SK-N-SH (cell line): Measurements from ENCODE around the gene JAZF1. TPM values are rescaled to one million over a fixed set of nuclear protein-coding genes. Genes with fewer than 3 reads are reported as not detected.

ENCODE experiments used
- CTCF ChIA-PET: fragments of 300-600, 350-600 bp; formaldehyde crosslinking; extraction: SDS; loops from one replicate; lab custom pipeline; 2021; lab: Yijun Ruan, JAX
- POLR2A ChIA-PET: fragments of 350-600 bp; sonication (Branson Sonifier 250); formaldehyde crosslinking; extraction: SDS; loops from one replicate; lab custom pipeline; 2020; ENCODE audit warnings: antibody characterized with exemption, inconsistent platforms; lab: Yijun Ruan, JAX
- DNase-seq: peaks from one replicate; pipeline ENCODE4 v3.0.0; 2012
- H2AFZ ChIP-seq: fragments of 200-600 bp; sonication (generic); 2 replicates; pipeline ENCODE4 v1.8.1; 2016; ENCODE audit warnings: antibody characterized with exemption, mild to moderate bottlenecking, low read depth
- H3F3A ChIP-seq: fragments of 200-600 bp; sonication (generic); replicated peaks from 2 replicates; pipeline ENCODE3; 2016; ENCODE audit warnings: antibody characterized with exemption, mild to moderate bottlenecking; ENCODE audit not compliant: insufficient read depth
- H3K27ac ChIP-seq, 2 experiments: fragments of 200-500 bp in 1 of 2; fragments of 200-600 bp in 1 of 2; sonication (Bioruptor generic) in 1 of 2; sonication (generic), shearing (Covaris generic) in 1 of 2; 2 replicates each; pipeline versions ENCODE4 v1.5.1 to v1.6.1; 2014 to 2016; ENCODE audit warnings: low read depth in 2 of 2, inconsistent platforms in 1 of 2, low read length in 1 of 2, mild to moderate bottlenecking in 1 of 2, mixed read lengths in 1 of 2
- H3K27me3 ChIP-seq: fragments of 200-600 bp; sonication (generic), shearing (Covaris generic); 2 replicates; pipeline ENCODE4 v1.6.1; 2016; ENCODE audit warnings: mixed run types; ENCODE audit not compliant: insufficient read depth
- H3K36me3 ChIP-seq, 2 experiments: fragments of 200-500 bp in 1 of 2; fragments of 200-600 bp in 1 of 2; sonication (Bioruptor generic) in 1 of 2; sonication (generic) in 1 of 2; replicated peaks in 1 of 2; 2 replicates each; pipeline versions ENCODE3 to v1.5.1; 2014 to 2016; ENCODE audit warnings: low read length in 1 of 2, mild to moderate bottlenecking in 1 of 2; ENCODE audit not compliant: insufficient read depth in 2 of 2, control insufficient read depth in 1 of 2
- H3K4me1 ChIP-seq, 2 experiments: fragments of 200-500 bp in 1 of 2; fragments of 200-600 bp in 1 of 2; sonication (Bioruptor generic) in 1 of 2; sonication (generic), shearing (Covaris generic) in 1 of 2; 2 replicates each; pipeline versions ENCODE4 v1.5.1 to v1.6.1; 2014 to 2016; ENCODE audit warnings: low read depth in 1 of 2, low read length in 1 of 2, mixed run types in 1 of 2; ENCODE audit not compliant: insufficient read depth in 2 of 2, control insufficient read depth in 1 of 2
- H3K4me2 ChIP-seq: fragments of 200-600 bp; sonication (generic), shearing (Covaris generic); 2 replicates; pipeline ENCODE4 v1.6.1; 2017; ENCODE audit warnings: mixed run types
- H3K4me3 ChIP-seq, 2 experiments: fragments of 200-500 bp in 1 of 2; fragments of 200-600 bp in 1 of 2; sonication (Bioruptor generic) in 1 of 2; sonication (generic), shearing (Covaris generic) in 1 of 2; 2 replicates each; pipeline versions ENCODE4 v1.5.1 to v1.8.1; 2014 to 2016; ENCODE audit warnings: low read depth in 2 of 2, inconsistent platforms in 1 of 2, low read length in 1 of 2, mild to moderate bottlenecking in 1 of 2, mixed read lengths in 1 of 2, moderate library complexity in 1 of 2
- H3K79me2 ChIP-seq: fragments of 200-600 bp; sonication (generic); 2 replicates; pipeline ENCODE4 v1.8.1; 2017; ENCODE audit warnings: mild to moderate bottlenecking; ENCODE audit not compliant: insufficient read depth
- H3K9ac ChIP-seq: fragments of 200-600 bp; sonication (generic); 2 replicates; pipeline ENCODE4 v1.6.1; 2017; ENCODE audit warnings: mixed run types
- H3K9me2 ChIP-seq: fragments of 200-600 bp; sonication (generic); 2 replicates; pipeline ENCODE4 v1.6.1; 2017; ENCODE audit warnings: mixed run types
- H3K9me3 ChIP-seq: fragments of 200-600 bp; sonication (generic); 2 replicates; pipeline ENCODE4 v1.6.1; 2017; ENCODE audit warnings: mixed run types, mild to moderate bottlenecking, moderate library complexity
- H4K20me1 ChIP-seq: fragments of 200-600 bp; sonication (generic); 2 replicates; pipeline ENCODE4 v1.6.1; 2017; ENCODE audit warnings: mild to moderate bottlenecking, mixed run types; ENCODE audit not compliant: insufficient read depth
- CTCF ChIP-seq: fragments of 200-600 bp; sonication (generic); IDR thresholded peaks from 2 replicates; pipeline ENCODE4 v1.6.1; 2017; ENCODE audit warnings: antibody characterized with exemption, mild to moderate bottlenecking, moderate library complexity
- ELF1 ChIP-seq: IDR thresholded peaks from 2 replicates; pipeline ENCODE4 v1.4.0; 2012
- EP300 ChIP-seq, 2 experiments: IDR thresholded peaks; 2 replicates each; pipeline versions ENCODE4 v1.4.0 to v1.6.1; 2012; ENCODE audit warnings: borderline replicate concordance in 1 of 2, low read depth in 1 of 2, low read length in 1 of 2
- FOSL2 ChIP-seq: IDR thresholded peaks from 2 replicates; pipeline ENCODE4 v1.4.0; 2012; ENCODE audit warnings: low read depth, mild to moderate bottlenecking, moderate library complexity, borderline replicate concordance
- JUND ChIP-seq: IDR thresholded peaks from 2 replicates; pipeline ENCODE4 v1.4.0; 2012
- MEF2A ChIP-seq: IDR thresholded peaks from 2 replicates; pipeline ENCODE4 v1.4.0; 2012; ENCODE audit warnings: low read depth, borderline replicate concordance
- MXI1 ChIP-seq: IDR thresholded peaks from 2 replicates; pipeline ENCODE4 v1.6.1; 2012; ENCODE audit warnings: mild to moderate bottlenecking, low read depth, low read length, improper control_type of control experiment
- PBX3 ChIP-seq: IDR thresholded peaks from 2 replicates; pipeline ENCODE4; 2012
- RCOR1 ChIP-seq: fragments of 150-350 bp; IDR thresholded peaks from 2 replicates; pipeline ENCODE4 v1.6.1; 2017; ENCODE audit warnings: antibody characterized with exemption, low read length
- REST ChIP-seq: IDR thresholded peaks from 2 replicates; pipeline ENCODE4 v1.6.1; 2012; ENCODE audit warnings: mild to moderate bottlenecking, low read depth, low read length, moderate library complexity
- RXRA ChIP-seq: IDR thresholded peaks from 2 replicates; pipeline ENCODE4 v1.4.0; 2012; ENCODE audit warnings: low read depth, mild to moderate bottlenecking, borderline replicate concordance
- SIN3A ChIP-seq: IDR thresholded peaks from 2 replicates; pipeline ENCODE4 v1.6.1; 2012; ENCODE audit warnings: low read depth, mild to moderate bottlenecking, low read length, moderate library complexity, borderline replicate concordance
- SMC3 ChIP-seq: IDR thresholded peaks from 2 replicates; pipeline ENCODE4 v1.6.1; 2012; ENCODE audit warnings: low read depth, low read length, improper control_type of control experiment
- TCF12 ChIP-seq: IDR thresholded peaks from 2 replicates; pipeline ENCODE4 v1.4.0; 2012
- TEAD4 ChIP-seq: IDR thresholded peaks from 2 replicates; pipeline ENCODE4 v1.4.0; 2012; ENCODE audit warnings: mild to moderate bottlenecking, borderline replicate concordance; ENCODE audit not compliant: insufficient read depth
- USF1 ChIP-seq: IDR thresholded peaks from 2 replicates; pipeline ENCODE4 v1.4.0; 2012; ENCODE audit warnings: low read depth, borderline replicate concordance
- USF2 ChIP-seq: fragments of 150-350 bp; IDR thresholded peaks from 2 replicates; pipeline ENCODE4 v1.6.1; 2017; ENCODE audit warnings: antibody characterized with exemption, low read length, low read depth, borderline replicate concordance
- WGBS: methylation state at CpG from one replicate; pipeline ENCODE4 v1.1.6; 2017; ENCODE audit warnings: low lambda C conversion rate; 5-methylcytosine and 5-hydroxymethylcytosine counted together
- polyA plus RNA-seq, 3 experiments: library from polyadenylated mRNA; depleted of rRNA; stranded (reverse); fragments of >200 nt; gene quantifications; 2 replicates each; pipeline ENCODE4 v1.2.3, GENCODE V29; 2012

Gene JAZF1
- polyA plus RNA-seq, 1 of the 3 experiments (the other 2 are of a cell fraction), result 1.7 TPM

GRCh38 chr7:28157831-28158416 is 22.7 kb downstream of the JAZF1 start:
- POLR2A ChIA-PET, result interaction anchor here (0.8 to 1.1 kb wide), 2 partner anchors 22 to 25 kb away, joined by 3 read pairs; no protein-coding TSS in a partner anchor
- H3K27ac ChIP-seq, result no peak overlapping the region
- peaks cover 5% of the 10 kb centered on the region; the same call in 1 of the 2 replicates for H3K79me2 ChIP-seq
- no peak overlapping the region for H3K4me3 ChIP-seq
- no peaks in the 10 kb centered on the region for H3K9me3 ChIP-seq
- no peaks in the 10 kb centered on the region for H3F3A ChIP-seq
- H4K20me1 ChIP-seq, result no peaks in the 10 kb centered on the region
- WGBS, result 84% methylated on average over 7 of the region's 7 CpGs
- no peak overlapping the region for H2AFZ ChIP-seq
- CTCF ChIA-PET, result interaction anchor here (0.6 to 1.4 kb wide), 5 partner anchors 9 to 584 kb away, joined by 3 read pairs; no protein-coding TSS in a partner anchor
- no peak overlapping the region for H3K4me2 ChIP-seq
- no peak for TF ChIP-seq MXI1
- no peak for TF ChIP-seq TEAD4
- no peak for TF ChIP-seq RCOR1
- TF ChIP-seq FOSL2, result no peak
- DNase-seq, result no peak
- H3K27me3 ChIP-seq, result no peaks in the 10 kb centered on the region
- peaks cover 0 to 6% of the 10 kb centered on the region in 2 experiments; a peak in 1 of 4 replicates for H3K4me1 ChIP-seq
- H3K9ac ChIP-seq, result no peak overlapping the region
- H3K9me2 ChIP-seq, result no peaks in the 10 kb centered on the region
- no peaks in the 10 kb centered on the region for H3K36me3 ChIP-seq

- no peaks in the 10 kb centered on the region for H3K36me3 ChIP-seq
- H3K9me3 ChIP-seq, result no peaks in the 10 kb centered on the region
- ChIA-PET CTCF (interaction anchor here (0.9 to 1.4 kb wide), 3 partner anchors 10 to 583 kb away, joined by 3 read pairs; no protein-coding TSS in a partner anchor), POLR2A (interaction anchor here (1.1 kb wide), 1 partner anchor 24 kb away, joined by 3 read pairs; no protein-coding TSS in a partner anchor)
- peaks cover 5% of the 10 kb centered on the region; the same call in 1 of the 2 replicates for H3K79me2 ChIP-seq
- peaks cover 5% of the 10 kb centered on the region for H3F3A ChIP-seq
- H3K4me2 ChIP-seq, result no peak overlapping the region
- no peaks in the 10 kb centered on the region for H4K20me1 ChIP-seq
- no peaks in the 10 kb centered on the region for H3K27me3 ChIP-seq
- DNase-seq, result no peak
- no peak overlapping the region for H2AFZ ChIP-seq
- 77% methylated on average over 6 of the region's 6 CpGs for WGBS
- H3K4me3 ChIP-seq, result no peak overlapping the region
- H3K9me2 ChIP-seq, result no peaks in the 10 kb centered on the region
- no peak overlapping the region for H3K9ac ChIP-seq
- peaks cover 0 to 11% of the 10 kb centered on the region in 2 experiments; a peak in 1 of 4 replicates for H3K4me1 ChIP-seq
- no peak overlapping the region for H3K27ac ChIP-seq
- TF ChIP-seq RXRA (no peak), FOSL2 (no peak), ELF1 (no peak), USF2 (no peak), USF1 (no peak), CTCF (no peak), EP300 (IDR thresholded peaks at IDR 0.05; ENCODE audit: borderline replicate concordance in 1 of 2, low read depth in 1 of 2, low read length in 1 of 2) (no peak), SMC3 (no peak), TCF12 (no peak), MEF2A (no peak), REST (no peak), SIN3A (no peak), JUND (no peak), PBX3 (no peak), MXI1 (no peak)
Observed at GRCh38 chr7:28157076-28157745, 23.4 kb downstream of the JAZF1 start.
